NCI-H2196 (cell line): Measurements from ENCODE around the gene SHTN1.
A peak's percentile ranks its signal among the peaks of the same experiment; 100 is the strongest.

Experiments used
- DNase-seq: peaks from one replicate; lab custom pipeline; 2025; ENCODE audit not compliant: unreplicated experiment; lab: John Stamatoyannopoulos, UW

SHTN1 gene

DNA sequence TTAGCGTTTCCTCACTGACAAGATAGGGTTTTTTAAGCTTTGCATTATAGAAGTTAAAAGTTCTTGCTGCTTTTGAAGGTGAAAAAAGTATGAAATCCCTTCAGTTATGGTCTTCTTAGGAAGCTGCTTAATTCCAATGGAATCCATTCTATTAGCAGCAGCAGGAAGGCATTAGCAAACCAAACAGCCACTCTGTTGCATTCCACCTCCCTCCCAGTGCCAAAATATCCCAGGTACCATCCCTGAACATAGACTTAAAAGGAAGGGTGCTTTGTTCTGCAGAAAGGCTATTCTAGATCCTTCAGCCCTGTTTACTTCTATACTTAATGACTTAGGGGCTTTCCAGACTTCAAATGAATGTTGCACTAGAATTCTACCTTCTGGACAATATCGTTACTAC lies 131.9 kb downstream of the SHTN1 start:
- DNase-seq, result no peak

DNA sequence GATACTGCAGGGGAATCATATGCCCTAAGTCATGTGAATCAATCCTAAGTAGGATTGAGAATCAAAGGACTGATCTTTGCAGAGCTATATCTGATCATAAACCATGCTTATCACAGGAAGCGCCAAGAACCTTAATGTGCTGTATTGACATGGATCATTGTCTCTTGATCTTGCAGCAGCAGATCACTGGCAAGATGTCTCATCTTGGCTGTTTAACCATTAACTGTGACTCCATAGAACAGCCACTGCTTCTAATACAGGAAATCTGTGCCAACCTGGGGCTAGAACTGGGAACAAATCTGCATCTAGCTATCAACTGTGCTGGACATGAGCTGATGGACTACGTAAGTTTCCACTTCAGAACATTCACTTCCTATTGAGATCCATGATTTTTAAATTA lies 134.0 kb downstream of the SHTN1 start:
- no peak for DNase-seq

DNA sequence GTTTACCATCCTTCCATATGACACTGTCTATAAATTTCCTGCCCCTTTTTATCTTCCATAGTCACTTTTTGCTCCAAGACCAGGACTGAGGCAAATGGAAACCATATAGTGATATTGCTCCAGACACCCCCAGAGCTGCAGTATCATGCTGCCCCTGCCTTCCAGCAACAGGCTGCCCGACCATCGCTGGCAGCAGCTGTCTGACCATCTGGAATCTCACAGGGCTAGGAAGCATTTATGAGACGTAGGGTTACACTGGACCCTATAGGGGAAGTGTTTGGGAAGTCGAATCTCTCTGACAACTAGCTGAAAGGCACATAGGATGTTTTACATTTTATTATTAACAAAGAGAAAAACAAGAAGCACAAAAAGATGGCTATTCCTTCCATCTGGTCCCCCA lies 136.3 kb downstream of the SHTN1 start:
- no peak for DNase-seq

DNA sequence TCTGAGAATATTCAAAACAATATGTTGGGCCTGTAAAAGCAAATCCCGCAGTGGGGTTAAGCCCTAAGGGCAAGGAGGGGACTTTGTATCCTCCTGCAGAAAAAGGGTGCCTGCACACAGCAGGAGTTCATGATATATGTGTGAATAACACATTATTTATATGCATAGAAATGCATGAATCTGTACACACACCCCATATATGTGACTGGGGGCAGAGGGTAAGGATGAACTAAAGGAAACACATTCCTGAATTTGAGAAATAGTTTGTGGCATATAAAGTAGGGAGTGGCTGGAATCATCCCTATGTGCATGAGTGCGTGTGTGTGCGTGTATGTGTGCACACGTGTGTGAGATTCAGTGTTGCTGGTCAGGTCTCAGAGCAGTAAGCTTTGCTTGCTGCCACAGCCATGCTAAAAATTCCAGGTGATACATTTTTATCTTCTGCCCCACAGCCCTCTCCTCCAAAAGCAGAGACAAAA lies 136.8 kb downstream of the SHTN1 start:
- no peak for DNase-seq

DNA sequence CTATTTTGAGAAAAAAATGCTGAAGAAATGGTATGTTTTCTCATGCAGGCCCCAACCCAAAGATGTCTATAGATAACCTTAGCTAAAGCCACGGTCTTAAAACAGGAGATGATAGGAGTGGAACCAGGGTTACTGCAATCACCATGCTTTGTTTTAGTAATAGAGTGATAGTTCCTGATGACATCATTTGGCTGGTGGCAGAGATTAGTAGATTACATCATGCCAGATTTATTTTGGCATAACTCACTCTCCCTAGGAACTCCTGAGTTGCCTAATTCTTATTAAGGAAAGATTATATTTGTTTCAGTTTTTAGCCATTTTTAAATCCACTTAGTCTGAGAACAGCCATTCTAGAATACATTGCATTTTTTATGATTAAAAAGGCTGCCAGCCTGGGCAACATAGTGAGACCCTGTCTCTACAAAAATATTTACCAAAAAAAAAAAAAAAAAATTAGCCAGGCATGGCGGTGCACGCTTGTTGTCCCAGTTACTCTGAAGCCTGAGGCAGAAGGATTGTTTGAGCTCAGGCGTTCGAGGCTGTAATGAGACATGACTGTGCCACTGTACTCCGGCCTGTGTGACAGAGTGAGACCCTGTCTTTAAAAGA lies 137.9 kb downstream of the SHTN1 start:
- no peak for DNase-seq

DNA sequence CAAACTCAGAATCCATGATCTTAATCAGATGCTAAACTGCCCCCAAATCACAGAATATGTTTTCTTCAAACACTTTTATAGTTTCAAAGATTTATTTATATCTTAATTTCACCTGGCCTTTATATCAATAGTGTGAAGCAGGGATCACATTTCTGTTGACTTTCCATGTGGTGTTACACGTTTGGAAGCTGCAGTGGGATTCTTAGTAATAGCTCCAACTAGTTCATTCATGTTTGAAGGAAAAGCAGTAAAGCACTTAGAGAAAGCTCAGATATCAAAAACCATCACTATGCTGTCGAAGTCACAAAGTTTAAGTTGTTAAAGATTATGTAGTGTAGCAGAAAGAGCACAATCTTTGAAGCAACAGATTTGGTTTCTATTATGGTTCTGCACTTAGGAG lies 138.9 kb downstream of the SHTN1 start:
- no peak for DNase-seq

DNA sequence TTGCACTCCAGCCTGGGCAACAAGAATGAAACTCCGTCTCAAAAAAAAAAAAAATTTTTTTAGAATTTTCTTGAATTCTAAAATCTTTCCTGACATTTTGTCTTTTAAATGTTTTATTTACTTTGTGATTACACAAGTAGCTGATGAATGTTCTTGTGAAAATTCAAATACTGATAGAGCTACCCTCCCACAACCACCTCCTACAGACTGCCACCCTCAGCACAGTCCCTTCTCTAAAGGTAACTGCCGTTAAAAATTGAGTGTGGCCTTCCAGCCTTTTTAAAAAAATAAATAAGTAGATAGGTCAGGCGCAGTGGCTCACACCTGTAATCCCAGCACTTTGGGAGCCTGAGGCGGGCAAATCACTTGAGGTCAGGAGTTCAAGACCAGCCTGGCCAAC lies 140.6 kb downstream of the SHTN1 start:
- DNase-seq, result no peak

DNA sequence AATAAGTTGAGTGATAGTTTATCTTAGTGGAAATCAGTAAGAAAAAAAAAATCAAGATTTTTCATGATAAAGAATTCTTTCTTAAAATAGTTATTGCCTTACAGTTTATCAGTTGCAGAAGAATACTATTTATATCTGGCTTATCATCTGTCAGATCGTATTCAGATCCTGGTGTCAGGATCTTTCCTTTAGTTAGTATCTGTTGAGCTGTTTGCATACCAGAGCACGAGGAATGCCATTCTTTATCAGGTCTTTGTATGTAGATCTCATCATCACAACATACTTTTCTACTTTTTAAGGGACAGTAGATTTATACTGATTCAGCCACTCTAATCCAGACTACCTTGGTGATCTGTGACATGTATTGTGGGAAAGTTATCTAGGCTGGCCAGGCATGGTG lies 143.2 kb downstream of the SHTN1 start:
- DNase-seq, result no peak

DNA sequence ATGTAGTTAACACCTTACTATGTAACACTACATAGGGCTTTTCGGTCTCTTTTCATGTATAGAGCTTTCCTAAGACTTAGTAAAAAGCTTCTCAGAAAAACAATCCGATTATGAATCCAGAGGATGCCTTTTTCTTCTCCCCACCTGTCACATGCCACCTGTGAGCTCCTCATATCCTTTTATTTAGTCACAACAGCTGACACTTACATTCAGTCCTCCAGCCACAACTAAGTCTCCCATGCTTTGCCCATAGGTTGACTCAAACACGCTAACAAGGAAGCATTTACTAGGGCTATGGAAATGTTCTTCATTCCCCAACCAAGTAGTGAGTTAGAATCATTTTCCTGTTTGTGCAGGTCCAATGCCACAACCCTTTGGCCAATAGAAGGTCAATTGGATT lies 147.8 kb downstream of the SHTN1 start:
- no peak for DNase-seq

DNA sequence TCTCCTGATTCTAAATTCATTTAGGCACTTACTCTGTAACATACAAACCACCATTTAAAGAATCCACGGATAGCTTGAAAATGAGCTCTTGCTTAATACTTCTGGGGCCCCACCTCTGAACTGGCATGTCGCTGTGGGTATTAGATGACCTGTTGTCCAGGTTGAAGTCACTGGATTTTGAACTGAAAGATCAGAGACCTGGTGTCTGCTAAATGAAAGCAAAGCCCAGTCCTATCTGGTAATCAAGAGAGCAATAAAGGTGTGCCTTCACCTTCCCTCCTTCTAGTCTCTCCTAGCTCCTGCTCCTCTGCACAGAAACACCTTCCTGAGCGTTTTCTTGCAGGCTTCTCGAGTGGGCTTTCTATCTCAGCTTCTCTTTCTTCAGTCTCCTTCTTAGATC lies 151.3 kb downstream of the SHTN1 start:
- DNase-seq, result no peak

DNA sequence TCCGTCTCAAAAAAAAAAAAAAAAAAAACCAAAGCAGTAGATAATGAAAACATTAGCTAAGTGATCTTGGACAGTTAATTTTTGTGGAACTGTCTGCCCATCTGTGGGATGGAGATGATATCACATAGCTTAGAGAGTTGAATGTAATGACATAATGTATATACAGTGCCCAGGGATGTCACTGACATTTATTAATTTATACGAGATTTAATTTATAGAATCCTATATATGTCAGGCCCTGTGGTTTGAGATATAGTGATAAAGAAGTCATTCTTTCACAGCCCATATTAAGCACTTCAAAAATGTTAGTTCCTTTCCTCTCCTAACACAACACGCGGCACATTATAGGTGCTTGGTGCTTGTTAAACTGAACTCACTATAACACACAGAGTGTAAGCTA lies 151.7 kb downstream of the SHTN1 start:
- no peak for DNase-seq

DNA sequence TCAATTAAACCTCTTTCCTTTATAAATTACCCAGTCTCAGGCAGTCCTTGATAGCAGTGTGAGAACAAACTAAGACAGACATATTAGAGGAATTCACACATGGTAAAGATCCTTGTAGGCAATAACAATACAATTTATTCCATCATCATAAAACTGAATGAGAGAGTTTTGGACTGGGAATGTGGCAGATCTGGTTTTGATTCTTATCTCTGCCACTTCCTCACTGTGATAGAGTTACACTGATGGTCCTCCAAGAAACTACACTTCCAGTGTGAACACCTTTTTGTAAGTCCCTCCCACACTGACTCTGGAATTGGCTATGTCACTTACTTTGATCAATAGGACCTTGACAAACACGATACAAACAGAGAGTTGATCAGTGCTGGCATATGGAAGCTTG lies 152.7 kb downstream of the SHTN1 start:
- no peak for DNase-seq

DNA sequence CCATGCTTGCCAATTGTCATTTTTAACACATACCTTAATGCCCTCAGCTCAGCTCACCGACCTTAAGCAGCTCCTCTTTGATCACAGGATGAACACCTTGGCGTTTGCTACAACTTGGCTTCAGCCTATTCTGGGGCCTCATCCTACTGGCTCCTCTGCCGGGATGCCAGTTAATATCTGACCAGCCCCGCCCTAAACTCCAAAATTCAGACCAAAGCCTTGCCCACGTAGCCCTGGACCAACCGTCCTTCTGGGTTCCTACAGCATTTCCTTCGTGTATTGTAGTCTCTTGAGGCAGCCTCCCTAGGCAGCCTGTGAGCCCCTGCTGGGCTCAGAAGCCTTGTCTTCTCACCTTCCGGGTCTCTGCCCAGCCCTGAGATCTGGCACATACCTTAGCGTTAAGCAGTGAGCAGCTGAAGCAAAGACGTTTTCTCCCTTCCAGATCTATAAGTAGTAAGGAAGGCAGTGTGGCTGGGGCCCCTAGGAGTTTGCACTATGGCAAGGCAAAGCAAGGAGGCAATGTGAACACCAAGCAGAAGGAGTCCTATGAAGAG lies 154.9 kb downstream of the SHTN1 start:
- DNase-seq, result no peak

DNA sequence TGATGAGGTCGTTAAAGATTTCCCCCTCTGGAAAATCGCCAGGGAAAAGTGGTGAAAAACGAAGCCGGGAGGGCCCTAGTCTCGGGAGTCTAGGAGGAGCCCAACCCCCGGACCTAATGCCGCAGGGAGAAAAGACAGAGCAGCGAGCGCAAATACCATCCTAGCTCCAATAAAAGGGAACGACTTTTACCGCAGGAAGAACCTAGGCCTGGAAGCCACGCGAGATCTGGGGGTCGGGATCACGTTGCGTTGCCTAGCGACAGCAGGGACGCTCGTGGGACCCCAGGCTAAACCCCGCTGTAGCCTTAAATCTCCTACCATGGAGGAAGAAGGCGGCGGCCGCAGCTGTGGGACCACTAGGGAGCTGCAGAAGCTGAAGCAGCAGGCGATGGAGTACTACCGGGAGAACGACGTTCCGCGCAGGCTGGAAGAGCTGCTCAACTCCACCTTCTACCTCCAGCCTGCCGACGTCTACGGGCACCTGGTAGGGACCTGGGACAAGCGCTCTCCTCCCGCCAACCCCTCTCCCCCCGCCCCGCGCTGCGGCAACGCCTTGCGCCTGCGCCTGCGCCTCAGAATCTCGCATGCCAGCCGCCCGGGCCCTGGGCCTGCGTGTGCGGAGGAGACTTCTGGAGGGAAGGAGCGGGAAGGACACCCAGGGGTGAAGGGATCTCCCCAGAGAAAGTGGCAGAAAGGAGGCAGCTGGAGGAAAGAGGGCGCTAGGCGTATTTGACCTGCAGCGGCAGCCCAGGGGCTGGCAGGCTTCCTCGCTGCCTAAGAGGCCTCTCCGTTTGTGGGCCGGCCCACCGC lies 155.5 kb downstream of the SHTN1 start, which contains the start of gene ENO4:
Gene ENO4, plus strand, starts transcription at position 252 of the 810 bp plus-strand sequence. Its CDS starts 68 bp downstream, at position 320.
- DNase-seq, result peak; percentile 64

DNA sequence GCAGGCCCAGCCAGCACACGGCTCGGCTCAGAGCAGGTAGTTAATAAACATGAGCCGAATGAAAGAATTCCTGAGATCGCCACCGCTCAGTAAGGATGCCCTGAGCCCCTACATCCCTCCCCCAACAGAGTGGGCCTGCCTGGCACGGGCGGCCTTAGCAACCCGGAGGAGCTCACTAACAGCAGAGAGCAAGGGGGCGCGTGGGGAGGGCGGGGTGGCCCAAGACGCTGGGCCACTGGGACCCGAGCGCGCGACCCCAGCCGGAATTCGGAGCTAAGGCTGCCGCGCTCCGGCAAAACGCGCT lies 156.1 kb downstream of the SHTN1 start:
- DNase-seq, result no peak

DNA sequence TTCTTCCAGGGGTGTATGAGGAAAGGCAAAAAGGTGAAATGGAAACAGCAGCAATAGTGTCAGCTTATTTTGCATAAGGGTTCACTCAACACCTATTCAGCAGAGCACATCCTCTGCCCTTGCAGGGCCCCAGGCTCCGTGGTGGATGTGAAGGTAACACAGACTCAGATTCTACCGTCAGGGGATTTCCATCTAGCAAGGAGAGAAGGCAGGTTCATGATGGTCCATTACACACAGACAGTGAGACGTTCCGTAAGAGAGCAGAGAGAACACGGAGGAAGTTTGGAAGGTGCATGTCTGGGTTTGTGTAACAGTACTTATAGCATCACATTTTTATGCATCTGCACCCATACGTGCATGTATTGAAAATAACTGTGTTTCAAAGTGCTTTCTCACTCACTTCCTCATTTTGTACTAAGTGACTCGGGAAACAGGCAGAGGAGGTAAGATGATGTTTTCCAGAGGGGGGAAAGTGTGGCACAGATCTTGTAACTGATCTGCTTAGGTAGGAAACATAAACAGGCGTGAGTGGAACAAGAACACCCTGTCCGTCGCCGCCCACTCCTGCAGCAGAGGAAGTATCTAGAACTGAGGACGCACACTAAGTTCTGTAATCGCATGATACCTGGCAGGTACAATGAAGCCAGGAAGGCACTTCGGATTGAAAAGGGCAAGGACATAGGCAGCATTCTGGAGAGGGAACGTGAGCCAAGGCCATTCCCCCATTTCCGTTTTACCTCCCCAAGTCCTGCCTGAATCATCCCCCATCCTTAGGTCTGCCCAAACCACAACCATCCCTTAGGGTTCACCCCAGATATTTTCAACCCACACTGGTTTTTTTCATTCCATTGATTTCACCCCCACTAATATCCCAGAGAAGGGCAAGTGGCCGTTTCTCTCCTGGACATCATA lies 156.7 kb downstream of the SHTN1 start:
- DNase-seq, result no peak

DNA sequence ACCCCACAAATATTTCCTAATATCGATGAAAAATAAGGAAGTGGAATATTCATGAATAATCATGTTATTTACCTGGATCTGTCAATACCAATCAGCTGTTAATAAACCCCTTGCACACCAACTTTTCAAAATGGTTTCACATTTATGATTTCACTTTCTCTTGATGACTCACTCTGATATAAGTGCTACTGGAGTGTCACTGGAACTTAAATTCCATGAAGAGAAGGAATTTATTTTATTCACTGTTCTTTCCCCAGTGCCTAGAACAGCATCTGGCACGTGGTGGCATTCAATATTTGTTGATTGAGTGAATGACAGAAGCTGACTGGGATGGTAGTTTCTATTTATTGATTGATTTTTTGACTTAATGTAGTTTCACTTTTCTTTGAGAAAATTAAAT lies 159.2 kb downstream of the SHTN1 start:
- DNase-seq, result no peak

DNA sequence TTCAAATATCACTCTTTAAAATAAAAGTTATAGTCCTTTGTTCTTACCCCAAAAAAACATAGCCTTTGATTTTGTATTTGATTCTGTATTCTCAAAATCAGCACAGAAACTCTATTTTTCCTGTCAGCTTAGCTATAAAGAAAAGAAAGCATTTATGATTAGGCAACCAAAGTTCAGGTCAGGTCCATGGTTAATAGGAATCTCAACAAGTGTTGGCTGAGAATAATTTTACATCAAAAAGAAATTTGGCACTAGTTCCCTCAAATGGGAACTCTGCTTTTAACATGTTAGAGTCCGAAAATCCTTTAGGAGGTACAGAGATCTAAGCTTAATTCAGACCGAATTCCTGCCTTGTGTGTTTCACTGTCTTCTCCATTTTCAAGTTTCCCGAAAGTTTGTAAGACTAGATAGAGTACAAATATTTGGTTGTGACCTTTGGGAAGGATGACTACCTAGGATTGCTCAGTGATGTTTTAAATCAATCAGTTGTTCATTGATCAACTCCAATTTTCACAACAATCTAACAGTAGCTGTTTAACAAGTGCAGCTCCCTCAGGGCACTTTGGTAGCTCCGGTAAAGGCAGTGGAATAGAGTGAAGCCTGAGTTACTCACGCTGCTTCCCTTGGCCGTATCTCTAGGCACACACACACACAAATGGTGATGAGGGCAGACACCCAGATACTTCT lies 164.5 kb downstream of the SHTN1 start:
- no peak for DNase-seq

DNA sequence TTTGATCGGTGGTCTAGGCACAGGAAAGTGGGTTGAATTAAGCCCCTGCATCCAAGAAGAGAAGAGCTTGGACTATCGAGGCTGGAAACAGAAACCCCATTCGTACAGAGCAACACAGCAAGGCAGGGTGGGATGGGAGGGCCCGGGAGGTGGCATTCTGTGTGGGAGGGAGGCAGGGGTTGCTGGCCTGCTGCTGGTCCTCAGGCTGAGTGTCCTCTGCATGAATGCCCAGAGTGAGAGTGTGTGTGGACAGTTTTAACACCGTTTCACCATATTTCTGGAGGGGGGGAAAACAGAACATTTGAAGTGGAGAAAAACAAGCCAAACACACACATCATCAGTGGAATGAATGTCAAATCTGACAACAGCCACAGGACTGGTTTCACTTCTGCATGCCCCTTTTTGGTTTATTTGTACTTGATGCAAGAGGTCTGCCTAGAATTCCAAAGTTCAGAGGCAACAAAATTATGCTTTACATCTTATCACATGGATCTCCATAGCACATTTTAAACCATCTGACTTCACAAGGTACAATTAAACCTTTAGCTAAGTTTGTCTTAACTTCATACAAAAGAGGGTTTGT lies 166.8 kb downstream of the SHTN1 start:
- no peak for DNase-seq

DNA sequence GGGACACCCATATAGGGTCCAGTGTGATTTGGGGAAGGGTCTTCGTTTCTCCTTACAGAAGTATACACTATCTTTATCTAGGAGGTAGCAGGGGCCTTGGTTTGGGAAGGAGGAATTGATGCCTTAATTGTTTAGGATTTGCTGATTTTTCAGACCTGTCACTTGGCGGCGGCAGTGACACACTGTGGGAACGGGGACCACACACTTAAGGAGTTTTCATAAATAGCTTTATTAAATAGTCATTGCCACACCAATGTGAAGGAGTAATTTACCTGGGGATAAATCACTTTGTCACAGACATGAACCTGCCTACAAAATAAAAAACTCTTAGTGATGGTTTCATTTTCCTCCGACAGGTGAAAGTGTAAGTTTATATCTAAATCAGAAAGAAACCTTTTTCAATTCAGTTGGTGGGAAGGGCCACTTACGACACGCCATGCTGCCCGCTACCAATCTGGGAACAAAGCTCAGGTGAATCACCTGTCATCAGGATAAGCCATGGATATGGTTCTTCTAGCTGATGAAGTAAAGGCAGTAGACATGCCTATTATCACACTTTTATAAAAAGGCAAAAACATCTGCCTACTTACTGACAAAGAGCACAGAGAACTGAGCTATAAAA lies 168.0 kb downstream of the SHTN1 start:
- DNase-seq, result no peak
